Cardiac muscle cell (in vitro differentiated cells and primary cell): ENCODE data around the gene FBXW4. TPM values are rescaled to one million over a fixed set of nuclear protein-coding genes. Genes with fewer than 3 reads are reported as not detected.

Source experiments
- DNase-seq, 2 donors: peaks; one replicate each; pipeline versions ENCODE4 v3.0.0 to v3.0.0-alpha.2; 2010 to 2017; ENCODE audit warnings: low read depth in 1 of 2, low spot score in 1 of 2
- H3K27ac ChIP-seq: fragments of 200-600 bp; sonication (generic); 2 replicates; pipeline ENCODE4 v1.5.1; 2016
- H3K27me3 ChIP-seq: fragments of 200-600 bp; sonication (generic); 2 replicates; pipeline ENCODE4 v1.6.0; 2016; ENCODE audit warnings: control low read depth
- H3K36me3 ChIP-seq: fragments of 200-600 bp; sonication (generic); 2 replicates; pipeline ENCODE4 v1.5.1; 2016; ENCODE audit warnings: control low read depth
- H3K4me1 ChIP-seq: fragments of 200-600 bp; sonication (generic); 2 replicates; pipeline ENCODE4 v1.8.1; 2017; ENCODE audit warnings: low read depth, mild to moderate bottlenecking, mixed run types
- H3K4me3 ChIP-seq: fragments of 200-600 bp; sonication (generic); 2 replicates; pipeline ENCODE4 v1.5.1; 2016; ENCODE audit warnings: mild to moderate bottlenecking
- H3K9me3 ChIP-seq: fragments of 200-600 bp; sonication (generic); 2 replicates; pipeline ENCODE4 v1.5.1; 2017; ENCODE audit warnings: low read depth, mild to moderate bottlenecking, control low read depth
- polyA plus RNA-seq: library from polyadenylated mRNA; unstranded; fragments of >200 nt; fragmentation: Nextera tagmentation; extraction: Ambion mirVana; gene quantifications from 2 replicates; pipeline ENCODE4 v1.2.1, GENCODE V29; 2016
- total RNA-seq: library from RNA; depleted of rRNA; stranded (reverse); fragments of >200 nt; gene quantifications from 2 replicates; pipeline ENCODE4 v1.2.3, GENCODE V29; 2016
- TF ChIP-seq, protein P1 (sequence below): IDR thresholded peaks from 2 replicates; pipeline ENCODE4 v1.5.1; 2012; ENCODE audit warnings: low read depth, mild to moderate bottlenecking, low read length

The FBXW4 gene
- total and polyA plus RNA-seq, 2 experiments from 2014 or later: 19.6 to 72.0 TPM

DNA sequence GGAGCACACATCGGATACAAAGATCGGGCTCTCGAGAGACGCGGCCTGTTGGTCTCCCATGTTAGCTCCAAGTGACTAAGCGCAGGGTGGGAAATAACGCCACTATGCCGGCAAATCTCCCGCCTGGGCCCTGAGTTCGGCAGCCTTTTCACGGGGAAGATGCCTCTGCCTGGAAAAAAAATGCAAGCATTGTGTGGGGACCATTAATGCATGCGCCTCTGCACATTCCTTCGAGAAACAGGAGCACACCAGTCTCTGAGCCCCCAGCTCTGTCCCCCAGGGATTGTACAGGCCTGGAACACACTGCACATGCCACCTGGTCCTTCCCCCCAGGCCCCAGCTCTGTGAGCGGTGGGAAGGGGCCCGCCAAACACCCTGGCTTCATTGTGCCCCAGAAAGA lies 44.1 kb downstream of the FBXW4 start:
- Histone ChIP-seq H3K36me3 (no peaks in the 10 kb centered on the region), H3K9me3 (no peaks in the 10 kb centered on the region), H3K4me1 (peaks cover 9% of the 10 kb centered on the region), H3K4me3 (no peak overlapping the region), H3K27ac (no peak overlapping the region), H3K27me3 (no peaks in the 10 kb centered on the region)
- no peak for DNase-seq
- TF ChIP-seq, protein P1, sequence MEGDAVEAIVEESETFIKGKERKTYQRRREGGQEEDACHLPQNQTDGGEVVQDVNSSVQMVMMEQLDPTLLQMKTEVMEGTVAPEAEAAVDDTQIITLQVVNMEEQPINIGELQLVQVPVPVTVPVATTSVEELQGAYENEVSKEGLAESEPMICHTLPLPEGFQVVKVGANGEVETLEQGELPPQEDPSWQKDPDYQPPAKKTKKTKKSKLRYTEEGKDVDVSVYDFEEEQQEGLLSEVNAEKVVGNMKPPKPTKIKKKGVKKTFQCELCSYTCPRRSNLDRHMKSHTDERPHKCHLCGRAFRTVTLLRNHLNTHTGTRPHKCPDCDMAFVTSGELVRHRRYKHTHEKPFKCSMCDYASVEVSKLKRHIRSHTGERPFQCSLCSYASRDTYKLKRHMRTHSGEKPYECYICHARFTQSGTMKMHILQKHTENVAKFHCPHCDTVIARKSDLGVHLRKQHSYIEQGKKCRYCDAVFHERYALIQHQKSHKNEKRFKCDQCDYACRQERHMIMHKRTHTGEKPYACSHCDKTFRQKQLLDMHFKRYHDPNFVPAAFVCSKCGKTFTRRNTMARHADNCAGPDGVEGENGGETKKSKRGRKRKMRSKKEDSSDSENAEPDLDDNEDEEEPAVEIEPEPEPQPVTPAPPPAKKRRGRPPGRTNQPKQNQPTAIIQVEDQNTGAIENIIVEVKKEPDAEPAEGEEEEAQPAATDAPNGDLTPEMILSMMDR: no peak

DNA sequence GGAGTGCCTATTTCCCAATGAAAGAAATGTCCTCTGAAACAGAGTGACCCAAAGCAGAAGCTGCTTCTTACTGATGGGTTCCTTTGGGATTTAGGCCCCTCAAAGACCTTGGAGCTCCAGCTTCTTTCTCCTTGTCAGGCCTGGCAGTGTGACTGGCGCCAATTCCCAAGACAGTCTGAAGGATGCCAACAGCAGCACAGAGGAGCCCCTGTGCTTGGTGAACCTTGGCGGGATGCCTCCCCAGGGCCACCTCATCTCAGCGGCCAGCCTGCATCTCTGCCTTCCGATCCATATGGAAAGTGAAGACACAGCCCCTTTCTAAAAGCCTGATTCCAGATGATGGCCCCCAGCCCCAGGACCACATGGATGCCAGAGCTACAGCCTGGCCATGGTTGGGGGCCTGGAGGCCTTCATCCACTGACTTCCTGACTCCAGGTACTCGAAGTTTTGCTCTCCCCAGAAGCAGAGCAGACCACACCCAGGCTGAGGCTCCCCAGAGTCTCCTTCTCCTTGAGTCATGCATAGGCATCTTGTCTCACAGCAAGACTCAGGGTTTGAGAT lies 45.4 kb downstream of the FBXW4 start:
- TF ChIP-seq, protein P1: no peak
- no peaks in the 10 kb centered on the region for H3K36me3 ChIP-seq
- H3K27ac ChIP-seq: no peak overlapping the region
- peaks cover 13% of the 10 kb centered on the region for H3K4me1 ChIP-seq
- H3K4me3 ChIP-seq: no peak overlapping the region
- H3K27me3 ChIP-seq: no peaks in the 10 kb centered on the region
- no peak for DNase-seq
- no peaks in the 10 kb centered on the region for H3K9me3 ChIP-seq

DNA sequence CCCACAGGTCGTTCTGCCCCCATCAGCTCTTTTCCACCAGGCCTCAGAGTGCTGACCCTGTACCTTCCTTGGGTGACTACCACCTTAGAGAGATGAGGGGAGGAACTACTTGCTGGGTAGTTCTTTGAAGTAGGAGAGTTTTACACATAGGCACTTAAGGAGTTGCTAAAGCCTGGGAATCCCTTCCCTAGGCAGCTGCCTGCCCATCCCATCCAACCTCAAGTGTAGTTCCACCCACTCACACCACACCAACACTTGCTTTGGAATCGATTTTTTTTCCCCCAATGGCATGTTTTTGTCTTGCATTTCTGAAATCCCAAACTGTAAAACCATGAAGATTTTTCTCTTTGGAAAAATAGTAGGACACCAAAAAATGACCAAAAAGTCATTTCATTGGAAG lies 47.7 kb downstream of the FBXW4 start:
- Histone ChIP-seq H3K4me1 (peaks cover 20% of the 10 kb centered on the region), H3K27me3 (no peaks in the 10 kb centered on the region), H3K4me3 (no peak overlapping the region), H3K27ac (no peak overlapping the region), H3K9me3 (no peaks in the 10 kb centered on the region), H3K36me3 (no peaks in the 10 kb centered on the region)
- TF ChIP-seq, protein P1: no peak
- no peak for DNase-seq

DNA sequence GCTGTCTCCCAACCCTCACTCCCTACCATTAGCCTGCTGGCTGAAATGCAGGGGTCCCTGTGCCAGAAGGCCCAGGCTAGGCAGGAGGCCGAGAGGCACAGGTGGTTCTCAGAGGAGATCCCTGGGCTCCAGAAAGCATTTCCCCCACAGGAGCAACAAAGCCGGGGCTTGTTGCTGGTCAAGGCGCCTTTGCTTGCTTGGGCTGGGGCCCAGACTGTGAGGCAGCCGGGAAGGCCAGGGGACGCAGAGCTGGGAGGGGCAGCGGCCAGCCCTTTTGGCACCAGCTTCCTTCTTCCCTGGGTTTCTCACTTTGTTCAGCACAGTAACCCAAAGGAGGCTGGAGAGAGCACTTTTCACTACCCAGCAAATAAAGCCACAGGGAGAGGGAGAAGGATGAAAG lies 48.6 kb downstream of the FBXW4 start:
- Histone ChIP-seq H3K4me1 (peaks cover 20% of the 10 kb centered on the region), H3K9me3 (no peaks in the 10 kb centered on the region), H3K4me3 (no peak overlapping the region), H3K27ac (peak overlapping the region; percentile 69), H3K36me3 (no peaks in the 10 kb centered on the region), H3K27me3 (no peaks in the 10 kb centered on the region)
- DNase-seq: no peak
- TF ChIP-seq, protein P1: no peak

DNA sequence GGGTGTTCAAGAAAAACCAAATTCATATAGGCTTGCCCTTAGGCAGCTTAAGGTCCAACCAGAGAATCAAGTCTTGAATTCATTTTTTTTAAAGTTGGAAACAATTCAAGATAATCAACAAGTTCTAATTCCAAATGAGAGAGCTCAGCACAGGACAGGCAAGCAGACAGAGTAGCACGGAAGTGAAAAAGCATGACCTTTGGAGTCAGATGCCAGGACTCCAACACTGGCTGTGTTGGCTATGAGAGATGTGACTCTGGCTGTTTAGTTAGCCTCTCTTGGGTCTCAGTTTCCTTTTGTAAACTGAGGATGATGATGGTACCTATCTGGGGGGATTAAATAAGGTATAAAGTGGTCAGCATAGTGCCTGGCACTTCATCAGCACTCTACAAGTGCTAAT lies 49.3 kb downstream of the FBXW4 start:
- no peak for DNase-seq
- peaks cover 20% of the 10 kb centered on the region for H3K4me1 ChIP-seq
- H3K27ac ChIP-seq: no peak overlapping the region
- no peak overlapping the region for H3K4me3 ChIP-seq
- TF ChIP-seq, protein P1: no peak
- H3K9me3 ChIP-seq: no peaks in the 10 kb centered on the region
- no peaks in the 10 kb centered on the region for H3K36me3 ChIP-seq
- no peaks in the 10 kb centered on the region for H3K27me3 ChIP-seq
